WTC11 (cell line): ENCODE results near the gene CDK18. TPM values are rescaled to one million over a fixed set of nuclear protein-coding genes. Genes with fewer than 3 reads are reported as not detected.

Experiments
- CBFB ChIP-seq: sonication (generic); formaldehyde crosslinking; IDR thresholded peaks from 2 replicates; pipeline ENCODE4 v1.8.1; 2022; ENCODE audit warnings: mild to moderate bottlenecking, low read depth, missing genetic modification reagents
- CREM ChIP-seq: sonication (generic); formaldehyde crosslinking; IDR thresholded peaks from 2 replicates; pipeline ENCODE4 v1.8.1; 2022; ENCODE audit warnings: mild to moderate bottlenecking, missing genetic modification reagents, moderate library complexity
- E2F1 ChIP-seq: sonication (generic); formaldehyde crosslinking; IDR thresholded peaks from 2 replicates; pipeline ENCODE4 v1.8.0; 2022; ENCODE audit warnings: mild to moderate bottlenecking, missing genetic modification reagents
- ELF4 ChIP-seq: sonication (generic); formaldehyde crosslinking; IDR thresholded peaks from 2 replicates; pipeline ENCODE4 v1.8.1; 2022; ENCODE audit warnings: low read depth, mild to moderate bottlenecking, moderate library complexity, missing genetic modification reagents
- ETV6 ChIP-seq: sonication (generic); formaldehyde crosslinking; IDR thresholded peaks from 2 replicates; pipeline ENCODE4 v1.8.1; 2022; ENCODE audit warnings: mild to moderate bottlenecking, missing genetic modification reagents
- FOXK1 ChIP-seq: sonication (generic); formaldehyde crosslinking; IDR thresholded peaks from 2 replicates; pipeline ENCODE4 v1.8.0; 2022; ENCODE audit warnings: mild to moderate bottlenecking, moderate library complexity, missing genetic modification reagents
- FOXP1 ChIP-seq: sonication (generic); formaldehyde crosslinking; IDR thresholded peaks from 2 replicates; pipeline ENCODE4 v1.8.0; 2022; ENCODE audit warnings: missing genetic modification reagents, mild to moderate bottlenecking, moderate library complexity, borderline replicate concordance
- GRHL2 ChIP-seq: fragments of 250-450 bp; sonication (Bioruptor Pico); IDR thresholded peaks from 2 replicates; pipeline ENCODE4 v1.8.0; 2022; ENCODE audit warnings: mild to moderate bottlenecking, moderate library complexity; ENCODE audit not compliant: insufficient replicate concordance, severe bottlenecking
- KAT7 ChIP-seq: sonication (generic); formaldehyde crosslinking; IDR thresholded peaks from 2 replicates; pipeline ENCODE4 v1.8.1; 2023; ENCODE audit warnings: missing genetic modification reagents, mild to moderate bottlenecking, borderline replicate concordance
- MYBL2 ChIP-seq: sonication (generic); formaldehyde crosslinking; IDR thresholded peaks from 2 replicates; pipeline ENCODE4 v1.8.1; 2023; ENCODE audit warnings: mild to moderate bottlenecking, moderate library complexity, missing genetic modification reagents
- NFATC4 ChIP-seq: fragments of 250-450 bp; sonication (Bioruptor Pico); IDR thresholded peaks from 2 replicates; pipeline ENCODE4 v1.9.0; 2021; ENCODE audit warnings: mild to moderate bottlenecking
- NFE2L1 ChIP-seq: sonication (generic); formaldehyde crosslinking; IDR thresholded peaks from 2 replicates; pipeline ENCODE4 v1.8.1; 2023; ENCODE audit warnings: missing genetic modification reagents
- PRDM15 ChIP-seq: sonication (generic); formaldehyde crosslinking; IDR thresholded peaks from 2 replicates; pipeline ENCODE4 v1.8.0; 2022; ENCODE audit warnings: missing genetic modification reagents
- PRRX2 ChIP-seq: fragments of 250-450 bp; sonication (Bioruptor Pico); IDR thresholded peaks from 2 replicates; pipeline ENCODE4 v1.8.0; 2021; ENCODE audit warnings: mild to moderate bottlenecking
- SMAD3 ChIP-seq: sonication (generic); formaldehyde crosslinking; IDR thresholded peaks from 2 replicates; pipeline ENCODE4 v1.8.0; 2022; ENCODE audit warnings: missing genetic modification reagents, mild to moderate bottlenecking, borderline replicate concordance
- TCF7 ChIP-seq: sonication (generic); formaldehyde crosslinking; IDR thresholded peaks from 2 replicates; pipeline ENCODE4 v1.8.0; 2022; ENCODE audit warnings: mild to moderate bottlenecking, low read depth, missing genetic modification reagents, moderate library complexity
- TEAD4 ChIP-seq: sonication (generic); formaldehyde crosslinking; IDR thresholded peaks from 2 replicates; pipeline ENCODE4 v1.8.0; 2022; ENCODE audit warnings: mild to moderate bottlenecking, missing genetic modification reagents
- USF2 ChIP-seq: sonication (generic); formaldehyde crosslinking; IDR thresholded peaks from 2 replicates; pipeline ENCODE4 v1.8.1; 2023; ENCODE audit warnings: mild to moderate bottlenecking, missing genetic modification reagents, moderate library complexity
- ZNF232 ChIP-seq: sonication (generic); formaldehyde crosslinking; IDR thresholded peaks from 2 replicates; pipeline ENCODE4 v1.8.0; 2022; ENCODE audit warnings: mild to moderate bottlenecking, missing genetic modification reagents
- ZNF281 ChIP-seq: sonication (generic); formaldehyde crosslinking; IDR thresholded peaks from 2 replicates; pipeline ENCODE4 v1.8.0; 2023; ENCODE audit warnings: mild to moderate bottlenecking, missing genetic modification reagents
- ZNF317 ChIP-seq: sonication (generic); formaldehyde crosslinking; IDR thresholded peaks from 2 replicates; pipeline ENCODE4 v1.8.1; 2023; ENCODE audit warnings: low read depth, mild to moderate bottlenecking, moderate library complexity, missing genetic modification reagents, borderline replicate concordance
- ZNF396 ChIP-seq: fragments of 250-450 bp; sonication (Bioruptor Pico); IDR thresholded peaks from 2 replicates; pipeline ENCODE4 v1.8.0; 2021; ENCODE audit warnings: mild to moderate bottlenecking, moderate library complexity, borderline replicate concordance
- ZNF423 ChIP-seq: fragments of 250-450 bp; sonication (Bioruptor Pico); IDR thresholded peaks from 2 replicates; pipeline ENCODE4 v2.1.2; 2022; ENCODE audit warnings: mild to moderate bottlenecking, moderate library complexity
- ZNF512 ChIP-seq: sonication (generic); formaldehyde crosslinking; IDR thresholded peaks from 2 replicates; pipeline ENCODE4 v1.8.1; 2022; ENCODE audit warnings: missing genetic modification reagents, borderline replicate concordance
- ZNF532 ChIP-seq: fragments of 250-450 bp; sonication (Bioruptor Pico); IDR thresholded peaks from 2 replicates; pipeline ENCODE4 v1.9.0; 2021; ENCODE audit warnings: mild to moderate bottlenecking, borderline replicate concordance
- total RNA-seq: library from RNA; stranded (reverse); gene quantifications from 3 replicates; pipeline ENCODE4 v1.2.3, GENCODE V29; 2021

Gene CDK18
- total RNA-seq, 1 experiment from 2014 or later = 71.9 TPM

- TF ChIP-seq PRDM15 (CRISPR knock-in tag) (peak; percentile 93), ZNF281 (CRISPR knock-in tag) (peak; percentile 16; the same call in 1 of the 2 replicates), MYBL2 (CRISPR knock-in tag) (no peak), PRRX2 (no peak), ZNF532 (CRISPR knock-in tag) (no peak), GRHL2 (CRISPR knock-in tag) (no peak), NFE2L1 (no peak), TCF7 (no peak), ZNF232 (CRISPR knock-in tag) (0 out of 2 replicates have a peak, but pooled peaks have one; percentile 69), CREM (CRISPR knock-in tag) (0 out of 2 replicates have a peak, but pooled peaks have one; percentile 20), FOXK1 (CRISPR knock-in tag) (peak; percentile 57), ZNF423 (CRISPR knock-in tag) (no peak), KAT7 (CRISPR knock-in tag) (no peak), ETV6 (CRISPR knock-in tag) (no peak), USF2 (CRISPR knock-in tag) (peak; percentile 40), NFATC4 (CRISPR knock-in tag) (no peak), ELF4 (CRISPR knock-in tag) (no peak), SMAD3 (CRISPR knock-in tag) (no peak), ZNF317 (no peak), ZNF512 (CRISPR knock-in tag) (no peak), ZNF396 (CRISPR knock-in tag) (no peak), TEAD4 (CRISPR knock-in tag) (no peak), CBFB (CRISPR knock-in tag) (no peak), E2F1 (no peak), FOXP1 (CRISPR knock-in tag) (no peak)
These were observed at the start of gene CDK18 (continued) for GRCh38 chr1:205504311-205505075.
